Activated naive CD4-positive, alpha-beta T cell treated with anti-CD3 and anti-CD28 coated beads, Interleukin-2, amount 50 U/mL, for 72 hours (primary cell): ENCODE results near the gene OSCP1. TPM values are rescaled to one million over a fixed set of nuclear protein-coding genes. Genes with fewer than 3 reads are reported as not detected.
A peak's percentile ranks its signal among the peaks of the same experiment; 100 is the strongest.

ENCODE experiments used
- ATAC-seq, 2 donors: fragments of 150-1000 bp; cut with Tn5 transposase; 2 replicates each; pipeline ENCODE4 v1.10.0; 2021; ENCODE audit warnings: mild to moderate bottlenecking in 2 of 2, moderate library complexity in 2 of 2
- DNase-seq, 2 donors: peaks; one replicate each; pipeline ENCODE4 v3.0.0; 2021 to 2022; ENCODE audit warnings: low spot score in 2 of 2
- H3K27ac Mint-ChIP-seq, 2 donors: one replicate each; pipeline ENCODE4 v1.8.0; 2022; ENCODE audit warnings: mild to moderate bottlenecking in 2 of 2, mixed read lengths in 2 of 2
- H3K36me3 Mint-ChIP-seq, 2 donors: one replicate each; pipeline ENCODE4 v1.8.0; 2022; ENCODE audit warnings: mixed read lengths in 2 of 2
- H3K9me3 Mint-ChIP-seq, 2 donors: one replicate each; pipeline ENCODE4 v1.8.0; 2022; ENCODE audit warnings: mixed read lengths in 2 of 2
- total RNA-seq, 2 donors: library from RNA; stranded (reverse); gene quantifications; one replicate each; pipeline ENCODE4 v1.2.3, GENCODE V29; 2022

Gene OSCP1
- total RNA-seq, 2 donors from 2014 or later = 1.6 to 4.8 TPM

DNA sequence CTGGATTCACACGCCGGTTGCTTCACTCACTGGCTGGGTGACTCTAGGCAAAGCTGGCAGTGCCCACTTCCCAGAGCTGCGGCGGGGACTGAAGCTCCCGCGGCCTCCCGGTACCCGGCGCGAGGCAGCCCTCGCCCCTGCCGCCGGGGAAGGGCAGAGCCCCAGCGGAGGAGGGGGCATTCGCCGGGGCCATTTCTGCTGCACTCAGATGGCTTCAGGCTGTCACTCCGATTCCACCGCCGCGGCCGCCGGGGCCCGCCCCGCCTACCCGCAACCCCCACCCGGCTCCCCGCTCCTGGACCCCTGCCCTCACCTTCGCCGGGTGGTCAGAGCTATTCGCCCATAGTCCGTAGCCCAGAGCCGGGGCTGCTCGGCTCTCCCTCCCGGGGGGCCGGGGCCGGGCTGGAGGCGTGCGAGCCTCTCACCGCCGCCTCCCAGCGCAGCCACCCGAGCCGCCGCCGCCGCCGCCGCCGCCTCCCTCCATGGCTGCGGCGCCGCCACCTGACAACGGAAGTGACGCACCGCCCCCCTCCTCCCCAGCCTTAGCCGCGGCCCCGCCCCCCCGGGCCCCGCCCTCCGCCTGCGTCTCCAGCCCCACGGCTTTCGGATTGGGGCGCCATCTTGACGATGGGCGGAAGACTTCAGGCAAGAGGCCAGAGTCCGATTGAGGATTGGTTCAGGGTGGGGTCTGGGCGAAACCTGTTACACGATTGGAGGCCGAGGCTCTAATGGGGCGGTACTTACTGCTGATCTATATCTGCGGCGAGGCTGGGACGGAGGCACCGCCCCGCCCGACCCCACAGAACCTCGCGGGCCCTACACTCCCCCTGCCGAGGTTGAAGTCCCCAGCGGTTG lies 64.6 kb downstream of the OSCP1 start, which contains the start of gene STK40:
Gene STK40 (minus strand): TSS at position 515 of the 855 bp plus-strand sequence. CDS start 24,592 bp downstream, outside the sequence.
- DNase-seq (peak; percentile 89 to 97), ATAC-seq (peak; percentile 88 to 91)
- H3K36me3 Mint-ChIP-seq = peaks cover 0 to 7% of the 10 kb centered on the region in 2 donors
- no peaks in the 10 kb centered on the region for H3K9me3 Mint-ChIP-seq
- peak within 1 kb of the TSS; percentile 98 to 99 for H3K27ac Mint-ChIP-seq

GRCh38 chr1:36384542-36385409 lies 65.5 kb downstream of the OSCP1 start:
- Mint-ChIP-seq H3K27ac (peak overlapping the region; percentile 91 to 98), H3K9me3 (no peaks in the 10 kb centered on the region), H3K36me3 (peaks cover 0 to 7% of the 10 kb centered on the region in 2 donors)
- ATAC-seq (no peak), DNase-seq (peak; percentile 31 to 66)

DNA sequence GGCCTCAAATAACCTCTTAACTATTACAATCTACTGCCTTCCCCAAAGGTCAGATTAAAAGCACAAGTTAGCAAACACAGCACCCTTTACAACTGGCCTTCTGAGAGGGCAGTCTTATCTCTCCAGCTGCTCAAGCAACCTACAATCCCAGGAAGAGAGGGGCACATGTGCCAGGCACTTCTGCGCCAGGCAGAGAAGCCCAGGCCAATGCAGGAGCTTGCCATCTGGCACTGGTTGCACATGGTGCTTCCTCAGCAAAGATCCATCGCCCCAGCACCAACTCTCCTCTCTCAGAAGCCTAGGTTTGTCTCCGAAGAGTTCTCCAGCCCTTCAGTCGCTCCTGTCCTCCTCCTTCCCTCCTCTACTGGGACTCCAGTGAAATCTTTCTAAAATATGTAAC lies 67.0 kb downstream of the OSCP1 start:
- ATAC-seq (no peak), DNase-seq (no peak)
- H3K36me3 Mint-ChIP-seq = peaks cover 0 to 7% of the 10 kb centered on the region in 2 donors
- no peaks in the 10 kb centered on the region for H3K9me3 Mint-ChIP-seq
- peak overlapping the region in 1 of 2 donors; percentile 17 for H3K27ac Mint-ChIP-seq

- peaks cover 0 to 7% of the 10 kb centered on the region in 2 donors for H3K36me3 Mint-ChIP-seq
- peak overlapping the region in 1 of 2 donors; percentile 66 for H3K27ac Mint-ChIP-seq
- DNase-seq (no peak), ATAC-seq (no peak)
- no peaks in the 10 kb centered on the region for H3K9me3 Mint-ChIP-seq
These were observed 67.6 kb downstream of the OSCP1 start for GRCh38 chr1:36382669-36383068.

DNA sequence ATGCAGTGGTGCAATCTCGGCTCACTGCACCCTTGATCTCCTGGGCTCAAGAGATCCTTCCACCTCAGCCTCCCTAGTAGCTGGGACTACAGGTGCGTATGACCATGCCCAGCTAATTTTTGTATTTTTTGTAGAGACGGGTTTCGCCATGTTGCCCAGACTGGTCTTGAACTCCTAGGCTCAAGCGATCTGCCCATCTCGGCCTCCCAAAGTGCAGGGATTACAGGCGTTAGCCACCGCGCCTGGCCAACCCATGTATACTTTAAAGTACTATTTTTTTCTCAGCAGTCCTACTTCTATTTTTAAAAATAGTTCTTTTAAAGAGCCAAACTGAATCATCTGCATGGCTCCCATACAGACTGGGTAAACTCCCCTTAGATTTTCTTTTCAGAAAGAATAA lies 68.0 kb downstream of the OSCP1 start:
- Mint-ChIP-seq H3K9me3 (no peaks in the 10 kb centered on the region), H3K36me3 (peaks cover 0 to 7% of the 10 kb centered on the region in 2 donors), H3K27ac (peak overlapping the region; percentile 36 to 66)
- ATAC-seq = no peak
- no peak for DNase-seq

DNA sequence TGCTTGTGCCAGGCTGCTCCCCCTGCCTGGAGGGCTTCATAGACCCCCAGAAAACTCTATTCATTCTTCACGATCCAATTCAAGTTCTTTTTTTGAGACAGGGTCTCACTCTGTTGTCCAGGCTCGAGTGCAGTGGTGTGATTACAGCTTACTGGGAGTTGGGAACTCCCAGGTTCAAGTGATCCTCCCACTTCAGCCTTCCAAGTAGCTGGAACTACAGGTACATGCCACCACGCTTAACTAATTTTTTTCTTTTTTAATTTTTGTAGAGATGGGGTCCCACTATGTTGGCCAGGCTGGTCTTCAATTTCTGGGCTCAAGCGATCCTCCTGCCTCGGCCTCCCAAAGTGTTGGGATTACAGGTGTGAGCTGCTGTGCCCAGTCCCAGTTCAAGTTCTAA lies 68.8 kb downstream of the OSCP1 start:
- H3K27ac Mint-ChIP-seq = peak overlapping the region; percentile 4 to 36
- peaks cover 0 to 7% of the 10 kb centered on the region in 2 donors for H3K36me3 Mint-ChIP-seq
- DNase-seq (no peak), ATAC-seq (no peak)
- H3K9me3 Mint-ChIP-seq = no peaks in the 10 kb centered on the region

GRCh38 chr1:36380782-36381181 lies 69.5 kb downstream of the OSCP1 start:
- Mint-ChIP-seq H3K27ac (peak overlapping the region in 1 of 2 donors; percentile 36), H3K36me3 (peaks cover 0 to 7% of the 10 kb centered on the region in 2 donors), H3K9me3 (no peaks in the 10 kb centered on the region)
- DNase-seq (no peak), ATAC-seq (no peak)

GRCh38 chr1:36380143-36380619 lies 70.1 kb downstream of the OSCP1 start:
- ATAC-seq (no peak), DNase-seq (no peak)
- H3K36me3 Mint-ChIP-seq = peaks cover 0 to 7% of the 10 kb centered on the region in 2 donors
- no peaks in the 10 kb centered on the region for H3K9me3 Mint-ChIP-seq
- H3K27ac Mint-ChIP-seq = peak overlapping the region in 1 of 2 donors; percentile 29

GRCh38 chr1:36377791-36378492 lies 72.3 kb downstream of the OSCP1 start:
- DNase-seq (no peak), ATAC-seq (peak in 1 of 2 donors; percentile 3)

DNA sequence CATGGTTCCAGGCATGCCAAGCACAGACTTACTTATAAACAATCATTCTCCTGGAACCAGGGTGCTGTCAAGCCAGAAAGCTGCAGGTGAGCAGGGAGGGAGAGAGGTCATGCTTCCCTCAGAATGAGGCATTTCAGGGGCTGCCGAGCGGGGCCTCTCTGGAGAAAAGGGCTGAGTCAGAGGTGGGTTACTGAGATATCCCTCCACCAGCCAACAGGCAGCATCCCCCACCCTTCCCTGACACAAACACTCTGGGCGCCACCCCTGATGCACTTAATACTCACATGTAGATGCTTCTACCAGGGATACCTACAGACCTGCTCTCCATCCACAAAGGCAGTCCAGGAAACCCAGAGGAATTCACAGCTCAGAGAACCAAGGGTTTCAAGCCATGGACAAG lies 77.6 kb downstream of the OSCP1 start:
- ATAC-seq (no peak), DNase-seq (no peak)
- Mint-ChIP-seq H3K9me3 (no peaks in the 10 kb centered on the region), H3K36me3 (no peaks in the 10 kb centered on the region), H3K27ac (peak overlapping the region; percentile 65 to 83)

More at GRCh38 chr1:36377791-36378492, 72.3 kb downstream of the OSCP1 start:
- Mint-ChIP-seq H3K36me3 (no peaks in the 10 kb centered on the region), H3K27ac (peak overlapping the region in 1 of 2 donors; percentile 74), H3K9me3 (no peaks in the 10 kb centered on the region)

GRCh38 chr1:36369061-36369861 lies 81.0 kb downstream of the OSCP1 start:
- Mint-ChIP-seq H3K9me3 (no peaks in the 10 kb centered on the region), H3K36me3 (peaks cover 0 to 6% of the 10 kb centered on the region in 2 donors), H3K27ac (peak overlapping the region in 1 of 2 donors; percentile 5)
- DNase-seq (peak; percentile 73 to 92), ATAC-seq (peak; percentile 29 to 51)

Other genes starting within 250 kb of the OSCP1 start
- 100 to 1,000 TPM in 1 of 2 donors, 10 to 100 TPM in 1; 96.2 to 153 TPM for gene THRAP3, start 226.0 kb downstream of the OSCP1 start, total RNA-seq
- 10 to 100 TPM in 1 of 2 donors, 1 to 10 TPM in 1; 4.4 to 47.1 TPM for gene SH3D21, start 144.1 kb downstream of the OSCP1 start, total RNA-seq
- gene EVA1B, start 126.8 kb downstream of the OSCP1 start, total RNA-seq = 1 to 10 TPM; 2.0 to 4.2 TPM
- 10 to 100 TPM; 25.9 to 42.0 TPM for gene STK40, start 64.5 kb downstream of the OSCP1 start, total RNA-seq
- 10 to 100 TPM; 34.3 to 34.6 TPM for gene LSM10, start 52.5 kb downstream of the OSCP1 start, total RNA-seq
- 100 to 1,000 TPM; 113 to 117 TPM for gene MRPS15, start 13.9 kb upstream of the OSCP1 start, total RNA-seq
- 1 to 10 TPM in 1 of 2 donors, under 1 TPM in 1; 0.61 to 1.5 TPM for gene CSF3R, start 32.5 kb upstream of the OSCP1 start, total RNA-seq